ENCODE results near the gene ACO2. TPM values are rescaled to one million over a fixed set of nuclear protein-coding genes. Genes with fewer than 3 reads are reported as not detected.

Gene ACO2
- total RNA-seq, 1 experiment from 2014 or later = 127 TPM

- peak overlapping the region; percentile 100 for H3K4me3 ChIP-seq (ENCODE audit: low read depth, low read length, poor library complexity, severe bottlenecking)
- H3K27me3 ChIP-seq (replicated peaks; ENCODE audit: insufficient read depth, low read depth, low read length, poor library complexity) = no peaks in the 10 kb centered on the region
- peaks cover 20% of the 10 kb centered on the region for H3K36me3 ChIP-seq (ENCODE audit: insufficient read depth, low read length, poor library complexity, severe bottlenecking)
- peak overlapping the region; percentile 100 for H3K27ac ChIP-seq (ENCODE audit: low read depth, low read length, poor library complexity, severe bottlenecking)
- no TSS peak for BruUV-seq (replicated peaks)
- ChIA-PET CTCF (interaction anchor here (0.6 kb wide), 1 partner anchor 43 kb away, joined by 3 read pairs; no protein-coding TSS in a partner anchor), POLR2A (ENCODE audit: low non-redundant PET) (interaction anchor here (0.6 to 1.5 kb wide), 7 partner anchors 10 to 175 kb away, joined by 3 to 5 read pairs (median 4); partner anchors contain the start of genes PMM1 and XRCC6)
- no peak for TF ChIP-seq EZH2 (IDR thresholded peaks at IDR 0.05; ENCODE audit: borderline replicate concordance, low read depth, low read length, poor library complexity, severe bottlenecking)
- no peak for TF ChIP-seq CTCF (conservative IDR thresholded peaks at IDR 0.05; ENCODE audit: low read depth, low read length)
- H3K4me1 ChIP-seq (ENCODE audit: insufficient read depth, low read length, poor library complexity, severe bottlenecking) = peaks cover 14% of the 10 kb centered on the region
- intact Hi-C loops (cut with micrococcal nuclease; ENCODE audit: unreplicated experiment) = loop anchor here (5.0 kb wide), 1 partner anchor 354 kb away; the partner anchor contains the start of gene EP300
- H3K9me3 ChIP-seq (ENCODE audit: low read depth, low read length, poor library complexity, severe bottlenecking) = no peaks in the 10 kb centered on the region
- DNase-seq (ENCODE audit: low spot score) = peak; percentile 42
Observed at GRCh38 chr22:41446057-41446501, 22.8 kb upstream of the ACO2 start.

- Histone ChIP-seq H3K4me1 (ENCODE audit: insufficient read depth, low read length, poor library complexity, severe bottlenecking) (peaks cover 14% of the 10 kb centered on the region), H3K9me3 (ENCODE audit: low read depth, low read length, poor library complexity, severe bottlenecking) (no peaks in the 10 kb centered on the region), H3K36me3 (ENCODE audit: insufficient read depth, low read length, poor library complexity, severe bottlenecking) (peaks cover 16% of the 10 kb centered on the region), H3K4me3 (ENCODE audit: low read depth, low read length, poor library complexity, severe bottlenecking) (peak within 1 kb of the TSS; percentile 100), H3K27ac (ENCODE audit: low read depth, low read length, poor library complexity, severe bottlenecking) (peak within 1 kb of the TSS; percentile 100), H3K27me3 (replicated peaks; ENCODE audit: insufficient read depth, low read depth, low read length, poor library complexity) (no peaks in the 10 kb centered on the region)
- TF ChIP-seq EZH2 (IDR thresholded peaks at IDR 0.05; ENCODE audit: borderline replicate concordance, low read depth, low read length, poor library complexity, severe bottlenecking) (no peak), CTCF (conservative IDR thresholded peaks at IDR 0.05; ENCODE audit: low read depth, low read length) (no peak)
- CTCF ChIA-PET = interaction anchor here (0.6 kb wide), 1 partner anchor 43 kb away, joined by 3 read pairs; no protein-coding TSS in a partner anchor
- POLR2A ChIA-PET (ENCODE audit: low non-redundant PET) = interaction anchor here (0.6 to 1.5 kb wide), 6 partner anchors 10 to 175 kb away, joined by 3 to 5 read pairs (median 4); partner anchors contain the start of genes PMM1 and XRCC6
- BruUV-seq (replicated peaks) = TSS peak; percentile 48
- intact Hi-C loops (cut with micrococcal nuclease; ENCODE audit: unreplicated experiment) = loop anchor here (5.0 kb wide), 1 partner anchor 355 kb away; the partner anchor contains the start of gene EP300
- DNase-seq (ENCODE audit: low spot score) = peak; percentile 97
Observed at GRCh38 chr22:41446639-41447434, 22.1 kb upstream of the ACO2 start, which contains the start of gene TOB2. TSS of gene TOB2 (minus strand) at chr22:41446801. CDS start at chr22:41437345, 9,456 bp downstream.

- POLR2A ChIA-PET (ENCODE audit: low non-redundant PET) = interaction anchor here (0.6 to 1.5 kb wide), 4 partner anchors 19 to 142 kb away, joined by 5 to 10 read pairs (median 6); partner anchors contain the start of genes ACO2, PHF5A and PMM1
- Histone ChIP-seq H3K9me3 (ENCODE audit: low read depth, low read length, poor library complexity, severe bottlenecking) (no peaks in the 10 kb centered on the region), H3K27me3 (replicated peaks; ENCODE audit: insufficient read depth, low read depth, low read length, poor library complexity) (no peaks in the 10 kb centered on the region), H3K4me3 (ENCODE audit: low read depth, low read length, poor library complexity, severe bottlenecking) (peak overlapping the region; percentile 100), H3K4me1 (ENCODE audit: insufficient read depth, low read length, poor library complexity, severe bottlenecking) (peaks cover 14% of the 10 kb centered on the region), H3K27ac (ENCODE audit: low read depth, low read length, poor library complexity, severe bottlenecking) (peak overlapping the region; percentile 100), H3K36me3 (ENCODE audit: insufficient read depth, low read length, poor library complexity, severe bottlenecking) (peaks cover 8% of the 10 kb centered on the region)
- CTCF ChIA-PET = no interaction called here
- peak; percentile 84 for DNase-seq (ENCODE audit: low spot score)
- no TSS peak for BruUV-seq (replicated peaks)
- TF ChIP-seq EZH2 (IDR thresholded peaks at IDR 0.05; ENCODE audit: borderline replicate concordance, low read depth, low read length, poor library complexity, severe bottlenecking) (no peak), CTCF (conservative IDR thresholded peaks at IDR 0.05; ENCODE audit: low read depth, low read length) (no peak)
- intact Hi-C loops (cut with micrococcal nuclease; ENCODE audit: unreplicated experiment) = loop anchor here (5.0 kb wide), 1 partner anchor 355 kb away; the partner anchor contains the start of gene EP300
Observed at GRCh38 chr22:41447435-41448188, 21.3 kb upstream of the ACO2 start.
